Right kidney (tissue), 1 donor: ENCODE data around the gene PCDHAC1.

ENCODE experiments used
- DNase-seq: peaks from one replicate; pipeline ENCODE4 v3.0.0-alpha.2; 2016

PCDHAC1 gene

GRCh38 chr5:140967226-140967893, 41.3 kb downstream of the PCDHAC1 start:
- no peak for DNase-seq

- DNase-seq, result no peak
Observed at GRCh38 chr5:140969880-140970279, 43.8 kb downstream of the PCDHAC1 start.

- no peak for DNase-seq
Observed at GRCh38 chr5:140973550-140973949, 47.5 kb downstream of the PCDHAC1 start.

DNA sequence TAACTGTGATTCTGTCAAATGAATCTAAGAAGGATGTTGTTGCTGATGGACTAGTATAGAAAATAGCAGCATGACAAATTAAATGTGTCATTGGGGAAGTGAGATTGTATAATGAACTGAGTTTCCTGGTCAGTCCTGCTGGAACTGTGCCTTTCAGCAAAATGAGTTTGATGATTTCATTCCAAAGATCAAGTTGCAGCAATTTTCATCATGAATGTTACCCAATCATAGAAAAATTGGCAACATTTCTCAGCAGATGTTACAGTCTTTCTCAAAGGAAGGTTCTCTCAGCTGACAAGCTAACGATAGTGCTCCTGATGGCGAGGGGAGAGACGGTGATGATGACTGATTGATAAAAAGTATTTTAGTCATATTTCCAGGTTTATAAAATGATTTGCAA, 50.9 kb downstream of the PCDHAC1 start:
- DNase-seq, result no peak

- DNase-seq, result no peak
Observed at GRCh38 chr5:140978260-140978659, 52.2 kb downstream of the PCDHAC1 start.

GRCh38 chr5:140978983-140979382, 52.9 kb downstream of the PCDHAC1 start:
- no peak for DNase-seq
